ENCODE measurements around the gene WNK4.
"Not testable (repeated sequence)": the region's sequence is repeated elsewhere in the genome, so short reads cannot be mapped to it uniquely, and the experiment has no call there.

- TF ChIP-seq CTCF (IDR thresholded peaks at IDR 0.05; ENCODE audit: insufficient read depth, low read length); POLR2AphosphoS5 (IDR thresholded peaks at IDR 0.05; ENCODE audit: low read depth); GABPA (IDR thresholded peaks at IDR 0.05; ENCODE audit: low read depth); REST (IDR thresholded peaks at IDR 0.05; ENCODE audit: insufficient replicate concordance, low read depth); SPI1 (IDR thresholded peaks at IDR 0.05; ENCODE audit: borderline replicate concordance, low read depth): not testable (repeated sequence)
Measured at GRCh38 chr17:42769964-42770363, 10.4 kb upstream of the WNK4 start.
